ENCODE data around the gene FAM50B. TPM values are rescaled to one million over a fixed set of nuclear protein-coding genes. Genes with fewer than 3 reads are reported as not detected.

Gene FAM50B
- total RNA-seq, 1 donor from 2014 or later: 7.5 TPM

DNA sequence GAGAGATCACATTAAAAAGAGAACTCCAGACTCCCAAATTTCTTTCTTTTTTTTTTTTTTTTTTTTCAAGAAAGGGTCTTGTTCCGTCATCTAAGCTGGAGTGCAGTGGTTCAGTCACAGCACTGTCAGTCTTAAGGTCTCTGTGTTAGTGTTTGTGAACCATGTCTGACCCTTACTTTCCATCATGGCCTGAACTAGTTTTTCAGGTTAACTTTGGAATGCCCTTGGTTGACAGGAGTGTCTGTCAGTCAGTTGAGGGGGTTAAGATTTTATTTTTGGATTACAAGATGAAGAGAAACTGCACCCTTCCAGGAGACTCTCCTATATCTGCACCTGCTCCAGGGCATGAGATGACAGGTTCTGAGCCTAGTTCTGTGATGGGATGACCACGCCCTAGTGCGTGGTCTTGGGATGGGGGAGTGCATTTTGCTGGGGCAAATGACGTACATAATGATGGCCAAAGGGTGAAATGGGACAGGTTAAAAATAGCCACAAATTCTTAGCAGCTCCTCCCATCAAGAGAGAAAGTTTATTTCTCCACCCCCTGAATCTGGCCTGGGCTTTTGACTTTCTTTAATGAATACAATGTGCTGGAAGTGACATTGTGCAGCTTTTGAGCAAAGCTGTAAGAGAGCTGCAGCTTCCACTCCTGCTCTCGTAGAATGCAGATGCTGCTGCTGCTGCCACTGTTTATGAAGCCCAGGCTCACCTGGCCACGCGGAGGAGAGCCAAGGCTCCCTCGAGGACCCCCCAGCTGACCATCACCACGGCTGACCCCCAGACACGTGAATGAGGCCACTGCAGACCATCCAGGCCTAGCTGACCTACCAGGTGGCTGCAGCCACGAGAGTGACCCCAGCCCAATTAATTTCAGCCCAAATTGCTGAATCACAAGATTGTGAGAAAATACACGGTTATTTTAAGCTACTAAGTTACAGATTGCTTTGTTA is 29.7 kb upstream of the FAM50B start:
- no peak for DNase-seq (ENCODE audit: low read depth in 2 of 2)

DNA sequence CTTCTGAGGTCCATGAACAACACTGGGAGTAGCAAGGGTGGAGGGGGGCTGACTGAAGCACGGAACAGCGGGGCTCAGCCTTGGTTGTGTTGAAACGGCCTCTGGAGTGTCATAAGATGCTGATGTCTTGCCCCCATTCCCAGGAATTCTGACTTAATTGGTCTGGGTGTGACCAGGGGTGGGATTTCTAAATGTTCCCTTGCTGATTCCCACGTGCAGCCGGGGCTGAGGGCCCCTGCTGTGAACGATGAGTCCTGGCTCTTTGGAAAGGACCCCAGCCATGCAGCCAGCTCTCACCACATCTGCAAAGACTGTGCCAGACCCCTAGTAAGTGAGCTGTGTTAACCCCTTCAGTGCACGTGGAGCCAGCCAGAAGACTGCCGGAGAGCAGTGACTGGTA is 28.6 kb upstream of the FAM50B start:
- no peak for DNase-seq (ENCODE audit: low read depth in 2 of 2)

DNA sequence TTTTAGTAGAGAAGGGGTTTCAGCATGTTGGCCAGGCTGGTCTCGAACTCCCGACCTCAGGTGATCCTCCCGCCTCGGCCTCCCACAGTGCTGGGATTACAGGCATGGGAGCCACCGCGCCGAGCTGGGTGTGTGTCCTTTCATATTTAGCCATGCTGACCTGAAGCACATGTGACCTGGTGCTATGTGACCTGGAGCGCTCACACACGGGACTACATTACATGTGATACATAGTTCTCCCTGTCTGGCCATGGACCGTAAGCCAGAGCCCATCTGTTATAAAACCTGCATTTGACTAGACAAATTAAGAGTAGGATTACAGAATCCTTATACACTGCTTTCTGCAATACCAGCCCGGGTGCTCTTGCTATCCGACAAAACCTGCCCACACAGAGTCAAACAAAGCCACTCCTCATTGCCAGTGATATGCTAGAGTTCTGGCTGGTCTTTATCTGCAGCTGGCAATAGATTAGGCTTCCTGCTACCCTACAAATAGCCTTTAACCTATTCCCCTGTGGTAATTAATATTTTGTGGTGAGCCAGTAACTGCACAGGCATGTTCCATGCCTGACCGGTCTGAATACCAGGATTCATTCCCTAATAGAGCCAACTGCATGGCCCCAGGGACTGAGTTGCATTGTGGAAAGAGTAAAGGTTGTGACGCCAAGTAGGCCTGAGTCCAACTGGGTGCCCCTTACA is 26.3 kb upstream of the FAM50B start:
- peak in 1 of 2 donors; percentile 53 for DNase-seq (ENCODE audit: low read depth in 2 of 2)

GRCh38 chr6:3823671-3824070 is 25.5 kb upstream of the FAM50B start:
- DNase-seq (ENCODE audit: low read depth in 2 of 2): peak in 1 of 2 donors; percentile 76

DNA sequence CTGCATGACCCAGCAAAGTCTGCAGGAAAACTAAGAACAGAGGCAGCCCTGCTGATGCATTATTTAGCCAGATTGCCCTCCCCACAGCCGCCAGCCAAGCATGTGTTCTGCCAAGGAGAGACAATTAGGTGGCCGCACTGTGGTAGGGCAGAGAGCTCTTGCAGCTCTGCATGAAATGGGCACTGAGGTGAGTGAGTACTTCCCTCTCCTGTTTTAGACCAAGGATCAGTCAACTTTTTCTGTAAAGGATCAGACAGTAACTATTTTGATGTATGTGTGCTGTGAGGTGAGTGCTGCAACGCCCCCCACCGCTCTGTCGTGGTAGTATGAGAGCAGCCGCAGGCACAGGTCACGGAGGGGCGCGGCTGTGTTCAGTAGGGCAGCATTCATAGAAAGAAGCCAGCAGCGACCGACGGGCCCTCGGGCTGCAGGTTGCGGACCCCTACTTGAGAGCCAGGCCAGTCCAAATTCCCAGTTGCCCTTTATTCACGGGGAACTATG is 23.8 kb upstream of the FAM50B start:
- DNase-seq (ENCODE audit: low read depth in 2 of 2): peak; percentile 87 to 95

DNA sequence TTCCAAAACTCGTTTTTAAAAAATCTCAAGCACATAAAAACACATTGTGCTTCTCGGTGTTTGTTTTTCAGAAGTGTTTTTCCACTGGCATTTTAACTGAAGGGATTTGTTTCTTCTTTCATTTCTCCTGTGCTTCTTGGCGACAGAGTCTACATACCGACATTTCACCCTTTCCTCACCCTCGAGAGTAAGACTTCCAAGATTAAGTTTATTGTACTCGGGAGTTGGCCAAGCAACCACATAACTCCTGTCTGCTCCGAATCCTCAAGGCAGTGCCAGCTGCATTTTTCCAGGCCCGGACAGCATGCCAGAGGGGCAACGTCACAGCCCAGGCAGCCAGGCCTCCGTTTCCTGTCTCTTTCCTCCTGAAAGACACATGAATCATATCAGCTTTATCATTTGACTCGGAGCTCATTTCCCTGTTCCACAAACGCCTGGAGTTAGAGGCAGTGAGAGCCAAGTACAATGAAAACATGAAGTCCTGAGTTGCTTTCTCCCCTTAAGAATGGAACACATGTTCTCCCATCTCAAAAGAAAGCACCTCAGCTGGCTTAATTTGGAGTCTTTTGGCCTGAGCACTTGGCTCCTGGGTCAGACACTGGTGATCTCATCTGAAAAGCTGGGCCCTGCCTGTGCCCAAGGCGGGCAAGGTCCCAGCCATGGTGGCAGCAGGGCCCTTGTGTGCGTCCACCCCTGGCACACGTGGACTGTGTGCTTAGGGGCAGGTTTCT is 23.2 kb upstream of the FAM50B start:
- peak; percentile 97 to 99 for DNase-seq (ENCODE audit: low read depth in 2 of 2)

DNA sequence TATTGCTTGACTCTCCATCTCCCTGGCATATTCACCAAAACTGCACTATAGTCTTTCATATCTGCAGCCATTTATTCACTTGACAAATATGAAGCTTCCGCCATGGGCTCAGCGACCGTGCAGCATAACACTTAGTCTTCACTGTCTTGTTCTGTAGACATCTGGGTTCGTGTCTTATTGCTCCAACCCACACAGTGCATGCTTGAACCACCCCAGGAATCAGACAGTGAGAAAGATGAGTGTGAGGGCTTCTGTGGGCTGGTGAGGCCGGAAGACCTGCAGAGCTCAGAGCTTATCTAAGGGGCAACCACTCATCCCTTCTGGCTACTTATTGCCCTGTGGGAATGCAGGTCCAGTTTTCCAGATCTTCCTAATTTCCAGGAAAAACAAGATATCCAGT is 19.9 kb upstream of the FAM50B start:
- DNase-seq (ENCODE audit: low read depth in 2 of 2): no peak

DNA sequence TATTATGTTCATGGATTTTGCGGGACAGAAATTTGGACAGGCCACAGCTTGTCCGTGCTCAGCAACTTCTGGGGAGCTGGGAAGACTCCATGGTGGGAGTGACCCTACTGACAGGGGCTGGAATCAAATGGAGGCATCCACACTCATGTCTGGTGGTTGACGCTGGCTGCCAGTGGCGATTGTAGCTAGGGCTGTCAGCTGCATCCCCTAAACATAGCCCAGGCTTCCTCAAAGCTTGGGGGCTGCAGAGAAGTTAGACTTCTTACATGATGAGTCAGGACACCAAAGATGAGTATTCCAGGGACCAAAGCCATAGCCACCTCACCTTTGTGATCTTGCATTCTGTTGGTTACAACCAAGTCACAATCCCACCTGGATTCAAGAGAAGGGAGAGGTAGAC is 18.4 kb upstream of the FAM50B start:
- no peak for DNase-seq (ENCODE audit: low read depth in 2 of 2)

- DNase-seq (ENCODE audit: low read depth in 2 of 2): peak in 1 of 2 donors; percentile 68
Measured at GRCh38 chr6:3831761-3832530, 17.2 kb upstream of the FAM50B start.

DNA sequence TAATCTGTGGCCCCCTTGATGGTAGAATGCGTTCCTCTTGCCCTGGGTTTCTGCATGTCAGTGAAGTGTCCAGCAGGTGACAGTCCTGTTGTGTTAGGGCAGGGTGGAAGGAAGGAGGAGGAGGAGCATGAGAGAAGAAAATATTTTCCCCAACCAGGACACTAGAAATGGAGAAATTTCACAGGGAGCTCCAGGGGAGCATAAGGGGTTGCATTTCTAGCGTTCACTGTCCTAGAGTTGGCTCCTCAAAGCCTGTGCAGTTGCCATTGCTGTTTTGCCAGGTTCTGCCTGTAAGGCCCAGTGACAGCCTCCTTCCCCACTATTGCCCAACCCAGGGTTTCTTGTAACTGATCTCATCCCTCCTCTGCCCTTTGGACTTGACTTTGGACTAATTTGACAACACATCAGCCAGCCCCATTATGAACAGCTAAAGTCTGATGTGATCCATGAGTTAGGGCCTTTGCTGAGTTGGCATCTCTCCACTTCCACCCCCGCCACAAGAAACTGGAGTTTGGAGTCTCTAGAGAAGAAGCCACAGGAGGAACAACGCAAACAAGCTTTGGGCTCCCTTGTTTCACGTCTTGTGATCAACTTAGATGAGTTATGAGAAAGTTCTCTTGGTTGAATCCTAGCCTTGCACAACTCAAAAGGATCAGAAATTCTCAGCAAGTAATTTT is 14.0 kb upstream of the FAM50B start:
- no peak for DNase-seq (ENCODE audit: low read depth in 2 of 2)

DNA sequence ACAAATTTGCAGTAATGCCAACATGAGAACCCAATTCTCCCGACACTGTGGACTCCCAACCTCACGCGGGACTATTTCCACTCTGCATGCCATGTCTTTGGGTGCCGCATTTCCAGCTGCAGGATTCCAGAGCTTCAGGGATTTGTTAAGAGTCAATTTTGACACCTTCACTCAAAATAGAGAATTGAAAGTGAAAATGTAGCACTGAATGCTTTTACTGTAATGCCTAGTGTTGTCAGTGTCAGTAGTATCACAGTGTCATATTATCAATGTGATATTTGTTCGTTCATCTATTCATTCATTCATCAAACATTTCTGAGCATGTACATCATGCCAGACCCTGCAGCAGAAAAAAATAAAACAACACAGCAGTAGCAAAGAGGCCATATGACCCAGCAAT is 13.4 kb upstream of the FAM50B start:
- DNase-seq (ENCODE audit: low read depth in 2 of 2): no peak

DNA sequence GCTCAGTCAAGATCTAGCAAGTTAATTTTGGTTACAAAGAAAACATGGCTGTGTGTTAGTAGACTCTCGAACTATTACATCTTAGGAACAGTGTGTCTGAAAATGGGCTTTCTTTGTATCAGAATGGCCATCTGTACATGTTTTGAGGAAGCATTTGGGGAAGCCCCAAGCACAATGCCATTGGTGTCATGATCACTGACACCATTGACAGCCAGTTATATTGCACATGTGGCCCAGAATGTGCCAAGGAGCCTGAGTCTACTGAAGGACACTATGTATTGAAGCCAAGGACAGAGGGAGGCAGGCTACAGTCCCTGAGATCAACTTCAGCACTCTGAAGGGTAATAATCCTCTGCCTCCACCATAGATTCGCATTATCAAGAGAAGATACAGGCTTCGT is 12.6 kb upstream of the FAM50B start:
- DNase-seq (ENCODE audit: low read depth in 2 of 2): no peak

GRCh38 chr6:3837781-3838180 is 11.4 kb upstream of the FAM50B start:
- DNase-seq (ENCODE audit: low read depth in 2 of 2): no peak

- no peak for DNase-seq (ENCODE audit: low read depth in 2 of 2)
Measured at GRCh38 chr6:3838992-3839867, 9.9 kb upstream of the FAM50B start.

GRCh38 chr6:3841066-3841454 is 8.1 kb upstream of the FAM50B start:
- DNase-seq (ENCODE audit: low read depth in 2 of 2): no peak

DNA sequence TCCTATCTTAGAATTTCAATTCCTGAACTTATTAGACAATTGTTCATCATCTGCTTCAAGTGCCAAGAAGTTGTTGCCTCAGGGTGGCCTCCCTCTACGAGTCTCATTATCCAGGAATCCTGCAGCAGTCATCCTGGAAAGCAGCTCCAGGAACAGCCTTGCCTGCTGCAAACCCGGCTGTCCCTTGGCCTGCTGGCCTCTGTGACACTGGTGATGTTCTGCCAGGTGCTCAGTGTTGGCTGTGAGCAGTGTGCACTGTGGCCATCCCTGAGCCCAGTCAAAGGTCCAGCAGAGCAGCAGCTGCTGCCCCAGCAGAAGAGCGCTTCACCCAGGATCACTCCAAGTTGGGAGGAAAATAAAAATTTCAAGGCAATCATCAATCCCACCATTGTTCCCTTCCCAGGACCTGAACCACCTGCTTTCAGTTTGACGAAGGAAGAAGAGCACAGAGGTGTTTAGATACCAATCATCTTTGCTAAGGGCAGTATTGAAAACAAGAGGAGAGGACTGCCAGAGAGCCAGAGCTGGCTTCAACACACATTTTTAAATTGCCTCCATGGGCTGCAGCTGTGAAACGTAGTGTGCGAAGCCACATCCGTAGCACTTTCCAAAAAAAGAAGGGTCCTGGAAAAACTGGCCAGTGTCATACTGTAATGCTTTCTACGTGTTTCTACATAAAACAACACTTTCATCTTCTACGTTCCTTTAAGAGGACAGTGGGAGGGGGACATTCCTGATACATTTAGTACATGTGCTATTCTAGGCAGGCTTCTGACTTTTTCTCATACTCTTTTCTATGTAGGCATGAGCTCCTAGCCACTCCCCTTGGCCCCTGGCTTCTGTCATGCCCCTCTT is 7.2 kb upstream of the FAM50B start:
- no peak for DNase-seq (ENCODE audit: low read depth in 2 of 2)

DNA sequence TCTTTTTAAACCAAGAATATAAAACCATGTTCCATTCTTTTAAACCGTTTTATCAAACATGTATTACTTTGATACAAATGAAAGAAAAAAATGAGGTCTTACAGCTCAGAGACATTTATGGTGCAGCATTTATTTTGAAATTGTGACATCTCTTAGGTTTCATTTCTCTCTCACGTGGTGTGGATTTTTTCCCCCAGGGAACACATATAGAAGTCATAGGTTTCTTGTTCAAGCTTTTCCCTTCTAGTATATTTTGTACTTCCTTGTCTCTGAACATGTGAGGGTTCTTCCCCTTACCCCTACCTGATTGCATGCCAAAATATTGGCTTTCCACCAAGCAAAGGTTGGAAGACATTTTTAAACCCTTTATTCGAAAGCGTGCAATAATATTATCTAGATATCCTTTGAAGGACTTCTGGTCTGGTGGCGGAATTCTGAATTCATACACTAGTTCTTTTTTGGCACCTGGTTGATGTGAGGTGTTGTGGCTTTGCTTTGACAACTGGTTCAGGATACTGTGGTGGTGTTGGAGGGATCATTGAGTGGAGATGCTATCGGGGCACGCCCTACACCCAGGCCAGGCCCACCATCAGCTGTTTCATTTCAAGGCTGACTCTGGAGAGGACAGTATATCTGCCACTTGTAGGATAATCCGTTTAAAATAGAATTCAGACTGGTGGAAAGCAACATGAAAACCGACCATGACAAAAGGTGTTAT is 5.6 kb upstream of the FAM50B start:
- DNase-seq (ENCODE audit: low read depth in 2 of 2): no peak

DNA sequence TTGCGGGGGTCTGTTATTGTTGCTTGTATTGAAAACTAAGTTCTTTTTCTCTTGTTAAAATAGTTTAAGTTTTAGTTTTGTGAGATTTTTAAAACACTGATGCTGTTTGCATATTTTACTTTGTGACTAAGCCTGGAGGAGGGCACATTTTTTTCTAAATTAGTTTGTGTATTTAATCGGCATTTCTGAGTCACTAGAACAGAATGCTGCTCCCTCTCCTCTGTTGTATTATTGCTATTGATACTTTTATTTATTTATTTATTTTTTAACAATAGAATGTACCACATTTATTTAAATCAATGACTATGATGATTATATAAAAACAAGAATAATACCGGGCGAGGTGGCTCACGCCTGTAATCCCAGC is 5.1 kb upstream of the FAM50B start:
- DNase-seq (ENCODE audit: low read depth in 2 of 2): peak in 1 of 2 donors; percentile 44

Data from lung microvascular endothelial cell (primary cell).